GM12875 (cell line): ENCODE data around the gene UPF3A.

Source experiments
- H3K4me3 ChIP-seq: one replicate; pipeline ENCODE4 v1.5.1; 2011; ENCODE audit warnings: low read depth, low read length, control low read depth
- TF ChIP-seq, protein P1 (sequence below): IDR thresholded peaks from 2 replicates; pipeline ENCODE4 v1.5.1; 2011; ENCODE audit warnings: low read depth, mild to moderate bottlenecking, control low read depth, inconsistent platforms, low read length, moderate library complexity, borderline replicate concordance; ENCODE audit not compliant: insufficient read depth

UPF3A gene

DNA sequence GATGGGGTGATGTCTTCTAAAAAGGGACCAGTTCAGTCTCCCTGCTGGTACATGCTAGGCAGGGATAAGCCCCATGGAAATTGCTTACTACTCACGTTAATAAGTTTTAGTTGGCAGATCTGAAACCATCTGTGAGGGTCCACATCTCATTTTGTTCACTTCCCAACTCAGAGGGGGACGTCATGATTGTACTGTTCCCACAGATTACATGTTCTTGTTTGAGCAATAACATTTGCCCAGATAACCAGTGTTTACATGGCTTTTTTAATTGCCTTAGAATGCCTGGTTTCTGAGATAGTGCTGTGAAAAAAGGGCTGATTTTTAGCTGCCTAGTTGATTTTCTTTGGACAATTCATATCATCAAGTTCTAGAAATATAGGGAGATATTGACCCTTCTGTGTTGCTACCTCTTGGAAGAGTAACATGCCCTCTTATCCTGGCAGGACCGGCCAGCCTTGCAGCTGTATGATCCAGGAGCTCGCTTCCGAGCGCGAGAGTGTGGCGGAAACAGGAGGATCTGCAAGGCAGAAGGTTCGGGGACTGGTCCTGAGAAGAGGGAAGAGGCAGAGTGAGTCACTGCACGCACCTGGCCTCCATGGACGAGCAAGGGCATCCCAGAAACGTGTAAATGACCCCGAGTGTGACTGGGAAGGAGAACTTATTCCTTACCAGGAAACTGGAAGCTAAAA lies 23.1 kb downstream of the UPF3A start:
- TF ChIP-seq, protein P1, sequence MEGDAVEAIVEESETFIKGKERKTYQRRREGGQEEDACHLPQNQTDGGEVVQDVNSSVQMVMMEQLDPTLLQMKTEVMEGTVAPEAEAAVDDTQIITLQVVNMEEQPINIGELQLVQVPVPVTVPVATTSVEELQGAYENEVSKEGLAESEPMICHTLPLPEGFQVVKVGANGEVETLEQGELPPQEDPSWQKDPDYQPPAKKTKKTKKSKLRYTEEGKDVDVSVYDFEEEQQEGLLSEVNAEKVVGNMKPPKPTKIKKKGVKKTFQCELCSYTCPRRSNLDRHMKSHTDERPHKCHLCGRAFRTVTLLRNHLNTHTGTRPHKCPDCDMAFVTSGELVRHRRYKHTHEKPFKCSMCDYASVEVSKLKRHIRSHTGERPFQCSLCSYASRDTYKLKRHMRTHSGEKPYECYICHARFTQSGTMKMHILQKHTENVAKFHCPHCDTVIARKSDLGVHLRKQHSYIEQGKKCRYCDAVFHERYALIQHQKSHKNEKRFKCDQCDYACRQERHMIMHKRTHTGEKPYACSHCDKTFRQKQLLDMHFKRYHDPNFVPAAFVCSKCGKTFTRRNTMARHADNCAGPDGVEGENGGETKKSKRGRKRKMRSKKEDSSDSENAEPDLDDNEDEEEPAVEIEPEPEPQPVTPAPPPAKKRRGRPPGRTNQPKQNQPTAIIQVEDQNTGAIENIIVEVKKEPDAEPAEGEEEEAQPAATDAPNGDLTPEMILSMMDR, result no peak
- H3K4me3 ChIP-seq, result no peak overlapping the region

DNA sequence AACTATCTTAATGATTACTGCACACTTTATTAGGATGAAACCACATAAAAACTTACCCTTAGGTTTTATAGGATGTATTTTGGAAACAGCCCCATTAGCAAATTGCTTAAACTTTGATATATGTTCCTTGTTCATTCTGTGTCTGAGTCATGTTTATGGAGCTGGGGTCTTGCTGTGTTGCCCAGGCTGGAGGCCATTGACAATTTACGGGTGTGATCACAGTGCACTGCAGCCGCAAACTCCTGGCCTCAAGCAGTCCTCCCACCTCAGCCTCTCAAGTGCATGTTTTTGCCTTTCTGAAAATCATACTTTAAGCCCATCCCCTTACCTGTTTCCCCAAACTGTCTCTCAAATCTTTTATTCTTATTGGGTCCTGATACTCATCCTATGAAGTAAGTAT lies 27.7 kb downstream of the UPF3A start:
- H3K4me3 ChIP-seq, result no peak overlapping the region
- TF ChIP-seq, protein P1, result no peak

DNA sequence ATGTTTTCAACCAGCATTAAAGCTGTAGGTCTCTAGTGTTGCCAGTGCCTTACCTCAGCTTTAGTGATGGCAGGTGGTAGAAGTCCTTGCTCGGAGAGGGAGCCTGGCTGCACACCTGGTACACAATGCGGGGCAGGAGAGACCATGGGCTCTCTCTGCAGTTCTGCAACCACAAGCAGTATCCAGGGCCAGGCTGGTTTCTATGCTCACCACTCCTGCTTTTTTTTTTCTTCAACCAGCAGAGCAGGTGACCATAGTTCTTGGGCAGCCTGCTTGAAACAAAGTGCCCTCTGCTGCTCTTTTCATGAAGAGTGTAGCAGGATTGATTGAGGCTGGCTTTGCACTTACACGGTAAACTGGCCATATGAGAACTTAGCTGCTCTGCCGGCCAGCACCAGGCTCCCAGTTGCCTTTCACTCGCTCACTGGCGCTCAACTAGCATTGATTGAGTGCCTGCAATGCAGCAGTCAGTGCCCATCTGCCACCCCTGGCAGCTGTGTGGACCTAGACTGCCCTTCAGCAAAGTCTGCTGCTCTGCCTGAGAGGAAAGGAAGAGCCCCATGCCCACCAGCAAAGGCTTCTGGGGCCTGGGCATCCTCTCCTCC lies 28.5 kb downstream of the UPF3A start:
- H3K4me3 ChIP-seq, result no peak overlapping the region
- TF ChIP-seq, protein P1, result no peak

DNA sequence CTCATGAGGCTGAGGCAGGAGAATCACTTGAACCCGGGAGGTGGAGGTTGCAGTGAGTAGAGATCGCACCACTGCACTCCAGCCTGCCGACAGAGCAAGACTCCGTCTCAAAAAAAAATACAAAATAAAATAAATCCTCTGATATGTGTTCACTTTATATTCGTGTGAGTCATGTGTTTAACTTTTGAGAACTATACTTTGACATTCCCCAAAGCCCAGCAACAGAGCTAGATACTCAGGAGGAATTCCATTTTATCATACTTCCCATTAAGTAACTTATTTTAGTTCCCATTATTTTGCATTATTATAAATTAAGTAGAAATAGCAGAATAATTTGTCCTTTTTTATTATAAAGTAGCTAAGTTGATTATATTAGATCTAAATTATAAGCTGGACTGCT lies 29.6 kb downstream of the UPF3A start:
- TF ChIP-seq, protein P1, result no peak
- no peak overlapping the region for H3K4me3 ChIP-seq

DNA sequence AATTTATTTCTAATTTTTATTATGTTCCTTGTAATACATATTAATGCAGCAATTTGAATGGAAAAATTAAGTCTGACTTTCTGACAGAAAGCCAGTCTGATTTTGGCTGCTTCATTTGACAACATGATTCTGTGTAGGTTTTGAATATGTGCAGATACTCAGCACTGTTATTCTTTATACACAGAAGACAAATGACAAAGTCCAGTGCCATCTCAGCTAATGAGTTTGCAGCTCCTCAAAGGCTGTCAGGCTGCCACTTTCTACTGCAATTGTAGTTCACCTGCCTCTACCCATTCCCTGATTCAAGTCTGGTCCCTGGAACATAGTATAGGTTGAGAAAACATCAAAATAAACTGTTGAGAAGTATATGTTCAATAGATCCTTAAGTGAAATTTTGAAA lies 30.0 kb downstream of the UPF3A start:
- TF ChIP-seq, protein P1, result no peak
- H3K4me3 ChIP-seq, result no peak overlapping the region

DNA sequence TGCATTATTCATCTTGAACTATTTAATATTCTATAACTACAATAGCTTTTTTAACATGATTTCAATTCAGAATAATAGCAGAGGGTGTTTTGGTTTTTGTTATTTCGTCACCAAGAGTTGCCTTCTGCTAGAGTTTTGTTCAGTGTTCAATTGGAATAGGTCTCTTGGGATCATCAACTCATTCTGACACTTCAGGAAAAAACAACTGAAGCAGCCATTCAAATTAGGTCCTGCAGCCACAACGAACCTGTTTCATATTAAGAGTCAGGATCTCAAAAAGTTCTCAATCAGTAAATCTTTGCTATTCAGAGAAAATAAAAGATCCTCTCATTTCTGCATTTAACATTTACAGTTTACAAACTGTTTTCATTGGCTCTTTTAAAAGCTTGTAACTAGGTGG lies 30.5 kb downstream of the UPF3A start:
- TF ChIP-seq, protein P1, result no peak
- H3K4me3 ChIP-seq, result no peak overlapping the region
